GM12875 (cell line): ENCODE measurements around the gene FAM107B.

Experiments used
- H3K4me3 ChIP-seq: one replicate; pipeline ENCODE4 v1.5.1; 2011; ENCODE audit warnings: low read depth, low read length, control low read depth
- CTCF ChIP-seq: IDR thresholded peaks from 2 replicates; pipeline ENCODE4 v1.5.1; 2011; ENCODE audit warnings: low read depth, mild to moderate bottlenecking, control low read depth, inconsistent platforms, low read length, moderate library complexity, borderline replicate concordance; ENCODE audit not compliant: insufficient read depth

Gene FAM107B

DNA sequence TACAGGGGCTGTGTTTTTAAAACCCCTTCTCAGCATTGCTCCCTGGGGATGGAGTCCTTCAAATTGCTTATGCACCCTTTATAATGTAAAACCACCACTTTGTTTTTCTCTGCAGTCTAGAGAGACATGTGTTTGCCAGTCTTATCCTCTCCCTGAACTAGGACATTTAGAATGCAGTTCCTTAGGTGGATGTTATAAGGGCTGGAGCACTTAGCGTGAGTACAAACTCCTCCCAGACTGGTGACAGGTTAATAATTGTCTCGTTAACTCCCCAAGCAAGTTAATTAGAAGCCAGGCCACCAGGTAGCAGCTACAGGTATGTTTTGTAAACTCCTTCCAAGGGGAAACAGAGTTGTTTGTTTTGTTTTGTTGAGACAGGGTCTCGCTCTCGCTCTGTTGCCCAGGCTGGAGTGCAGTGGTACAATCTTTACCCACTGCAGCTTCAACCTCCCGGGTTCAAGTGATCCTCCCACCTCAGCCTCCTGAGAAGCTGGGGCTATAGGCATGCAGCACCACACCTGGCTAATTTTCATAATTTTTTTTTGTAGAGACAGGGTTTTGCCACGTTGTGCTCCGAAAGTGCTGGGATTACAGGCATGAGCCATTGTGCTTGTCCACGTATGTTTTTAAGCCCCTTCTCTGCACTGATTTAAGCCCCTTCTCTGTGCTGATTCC is 100.2 kb downstream of the FAM107B start:
- no peak overlapping the region for H3K4me3 ChIP-seq
- no peak for TF ChIP-seq CTCF

- no peak for TF ChIP-seq CTCF
- H3K4me3 ChIP-seq = no peak overlapping the region
Observed at GRCh38 chr10:14673189-14673861, 101.4 kb downstream of the FAM107B start.

GRCh38 chr10:14671386-14671831 is 103.3 kb downstream of the FAM107B start:
- H3K4me3 ChIP-seq = no peak overlapping the region
- no peak for TF ChIP-seq CTCF

DNA sequence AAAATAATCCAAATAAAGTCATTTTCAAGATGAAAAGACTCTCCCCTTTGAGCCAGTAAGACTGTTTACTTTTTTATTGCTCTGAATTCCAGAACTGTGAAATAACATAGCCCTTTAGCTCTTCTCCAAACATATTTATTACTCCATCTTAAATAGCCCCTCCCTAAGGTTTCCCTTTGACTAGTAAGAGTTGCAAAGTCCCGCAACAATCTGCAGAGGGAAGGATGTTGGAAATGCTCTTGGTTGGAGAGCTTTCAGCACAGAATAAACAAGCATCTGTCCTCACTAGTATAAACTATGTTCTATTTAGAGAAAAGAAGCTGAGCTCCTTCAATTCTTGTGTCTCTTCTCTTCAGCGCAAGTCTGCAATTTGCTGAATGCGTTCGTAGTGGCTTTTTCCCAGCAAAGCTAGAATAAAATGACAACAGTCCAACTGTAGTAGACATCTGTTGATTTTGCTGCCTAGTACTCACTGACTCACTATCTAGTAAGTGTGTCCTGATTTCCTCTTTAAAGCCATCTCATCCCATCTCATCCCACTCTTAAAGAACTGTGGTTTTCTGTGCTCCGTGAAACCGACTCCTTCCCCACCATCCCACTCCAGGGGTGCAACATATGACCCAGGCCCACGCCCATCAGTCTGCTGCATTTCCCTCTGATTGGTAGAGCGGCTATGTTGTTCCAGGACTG is 104.0 kb downstream of the FAM107B start:
- no peak overlapping the region for H3K4me3 ChIP-seq
- TF ChIP-seq CTCF = no peak

DNA sequence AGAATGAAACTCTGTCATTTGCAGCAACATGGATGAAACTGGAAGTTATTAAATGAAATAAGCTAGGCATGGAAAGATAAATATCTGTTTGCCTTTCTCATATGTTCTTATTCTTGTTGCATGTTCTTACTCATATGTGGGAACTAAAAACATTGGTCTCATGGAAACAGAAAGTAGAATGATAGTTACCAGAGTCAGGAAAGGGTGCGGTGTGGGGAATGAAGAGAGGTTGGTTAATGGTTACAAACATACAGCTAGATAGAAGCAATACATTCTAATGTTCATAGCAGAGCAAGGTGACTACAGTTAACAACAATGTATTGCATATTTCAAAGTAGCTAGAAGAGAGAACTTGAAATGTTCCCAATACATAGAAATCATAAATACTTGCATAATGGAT is 105.1 kb downstream of the FAM107B start:
- no peak overlapping the region for H3K4me3 ChIP-seq
- no peak for TF ChIP-seq CTCF

- no peak overlapping the region for H3K4me3 ChIP-seq
- TF ChIP-seq CTCF = no peak
Observed at GRCh38 chr10:14667781-14668180, 106.9 kb downstream of the FAM107B start.
